Panc1 (cell line): ENCODE data around the gene KCNMA1. TPM values are rescaled to one million over a fixed set of nuclear protein-coding genes. Genes with fewer than 3 reads are reported as not detected.

Experiments used
- ATAC-seq: fragments of 200-7000 bp; cut with Tn5 transposase; 2 replicates; pipeline ENCODE4 v1.9.1; 2020; ENCODE audit warnings: mild to moderate bottlenecking, moderate library complexity
- BruUV-seq: library from RNA; stranded (reverse); fragments of 400-500 nt; replicated peaks from 2 replicates; lab custom pipeline; 2021; lab: Mats Ljungman, UMichigan
- CTCF ChIA-PET: fragments of 300-600 bp; sonication (Branson Sonifier 250); formaldehyde crosslinking; loops from one replicate; lab custom pipeline; 2022; ENCODE audit warnings: antibody characterized with exemption; lab: Charles Lee
- POLR2A ChIA-PET: fragments of 300-600 bp; sonication (Branson Sonifier 250); formaldehyde crosslinking; loops from one replicate; lab custom pipeline; 2022; ENCODE audit warnings: antibody characterized with exemption; lab: Charles Lee
- DNase-seq: peaks from one replicate; pipeline ENCODE4 v3.0.0-alpha.2; 2010; ENCODE audit warnings: low read depth, low spot score
- H3K27ac ChIP-seq: 2 replicates; pipeline ENCODE4 v1.5.1; 2011; ENCODE audit warnings: mild to moderate bottlenecking, low read length, inconsistent platforms
- H3K27me3 ChIP-seq: fragments of 200-500 bp; sonication (Bioruptor generic); 2 replicates; pipeline ENCODE4 v1.6.0; 2014; ENCODE audit warnings: low read length, inconsistent platforms; ENCODE audit not compliant: control insufficient read depth, insufficient read depth
- H3K36me3 ChIP-seq: fragments of 200-500 bp; sonication (Bioruptor generic); 2 replicates; pipeline ENCODE4 v1.5.1; 2014; ENCODE audit warnings: inconsistent platforms, mild to moderate bottlenecking, low read length, moderate library complexity; ENCODE audit not compliant: control insufficient read depth, insufficient read depth
- H3K4me1 ChIP-seq: 2 replicates; pipeline ENCODE4 v1.5.1; 2011; ENCODE audit warnings: inconsistent platforms, mild to moderate bottlenecking, low read length, moderate library complexity; ENCODE audit not compliant: control insufficient read depth, insufficient read depth
- H3K4me3 ChIP-seq, 2 experiments: 2 replicates each; pipeline ENCODE4 v1.5.1; 2011 to 2012; ENCODE audit warnings: low read depth in 2 of 2, low read length in 2 of 2, mild to moderate bottlenecking in 2 of 2, inconsistent platforms in 1 of 2, moderate library complexity in 1 of 2
- H3K9me3 ChIP-seq: fragments of 200-500 bp; sonication (Bioruptor generic); 2 replicates; pipeline ENCODE4 v1.5.1; 2014; ENCODE audit warnings: low read depth, mild to moderate bottlenecking, inconsistent platforms, low read length, moderate library complexity; ENCODE audit not compliant: control insufficient read depth, insufficient read depth
- POLR2AphosphoS5 ChIP-seq: IDR thresholded peaks from 2 replicates; pipeline ENCODE4 v1.6.1; 2012; ENCODE audit warnings: mild to moderate bottlenecking, low read depth, low read length, moderate library complexity
- SIN3A ChIP-seq: IDR thresholded peaks from 2 replicates; pipeline ENCODE4 v1.6.1; 2012; ENCODE audit warnings: low read depth, mild to moderate bottlenecking, low read length, moderate library complexity, borderline replicate concordance; ENCODE audit not compliant: insufficient read depth
- TCF7L2 ChIP-seq: IDR thresholded peaks from 2 replicates; pipeline ENCODE4 v1.6.1; 2011; ENCODE audit warnings: mild to moderate bottlenecking, low read depth, low read length, inconsistent platforms
- in situ Hi-C: cut with HindIII; loops from 2 replicates; pipeline ENCODE4 v1.10.0; 2016; ENCODE audit warnings: low sequenced_read_pairs, low pct_unique_long_range_greater_than_20kb
- intact Hi-C: fragments of 100-400 bp; cut with micrococcal nuclease; formaldehyde crosslinking; loops from one replicate; pipeline ENCODE4 v1.10.0; 2022; ENCODE audit not compliant: unreplicated experiment
- total RNA-seq: library from RNA; stranded (reverse); gene quantifications from one replicate; pipeline ENCODE4 v1.2.1, GENCODE V29; 2021; ENCODE audit not compliant: unreplicated experiment
- TF ChIP-seq, protein P1 (sequence below), 2 experiments: IDR thresholded peaks; 2 replicates each; pipeline ENCODE4 v1.6.1; 2011 to 2012; ENCODE audit warnings: low read depth in 2 of 2, control low read depth in 1 of 2, low read length in 1 of 2, mild to moderate bottlenecking in 1 of 2, moderate library complexity in 1 of 2; ENCODE audit not compliant: insufficient read depth in 1 of 2
- TF ChIP-seq, protein P2 (sequence below): fragments of 450-650 bp; IDR thresholded peaks from 2 replicates; pipeline ENCODE4 v1.5.1; 2017; ENCODE audit warnings: mild to moderate bottlenecking

Gene KCNMA1
- total RNA-seq, 1 experiment from 2014 or later, result 91.9 TPM

DNA sequence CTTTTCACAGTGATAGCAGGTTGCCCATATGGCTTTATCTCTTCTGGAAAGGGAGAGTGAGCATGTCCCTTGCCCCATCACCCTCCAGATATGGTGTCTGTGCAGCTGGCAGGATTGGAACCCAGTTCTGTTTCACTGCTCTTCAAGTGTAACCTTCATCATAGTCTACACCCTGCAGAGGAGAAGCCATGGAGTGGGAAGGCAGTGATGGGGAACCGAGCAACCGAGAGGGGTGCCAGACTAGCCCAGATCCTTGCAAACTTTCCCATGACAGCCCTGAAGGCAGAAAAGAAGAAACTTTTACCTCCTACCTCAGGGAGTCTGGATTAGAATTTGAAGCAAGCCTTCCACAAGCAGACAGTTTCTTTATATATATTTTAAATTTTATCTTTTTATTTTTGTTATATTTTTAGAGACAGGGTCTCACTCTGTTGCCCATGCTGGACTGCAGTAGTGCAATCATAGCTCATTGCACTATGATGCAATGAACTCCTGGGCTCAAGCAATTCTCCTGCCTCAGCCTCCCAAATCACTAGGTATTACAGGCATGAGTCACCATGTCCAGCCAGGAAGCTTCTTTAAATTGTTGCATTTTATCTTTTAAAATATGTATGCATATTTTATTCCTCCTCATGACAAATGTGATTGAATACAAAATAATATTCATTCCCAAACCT is 133.3 kb downstream of the KCNMA1 start:
- intact Hi-C loops, result loop anchor here (5.0 kb wide), 2 partner anchors 123 to 138 kb away; no protein-coding TSS in a partner anchor
- H3K36me3 ChIP-seq, result no peaks in the 10 kb centered on the region
- peaks cover 74% of the 10 kb centered on the region for H3K4me1 ChIP-seq
- TF ChIP-seq, protein P1, sequence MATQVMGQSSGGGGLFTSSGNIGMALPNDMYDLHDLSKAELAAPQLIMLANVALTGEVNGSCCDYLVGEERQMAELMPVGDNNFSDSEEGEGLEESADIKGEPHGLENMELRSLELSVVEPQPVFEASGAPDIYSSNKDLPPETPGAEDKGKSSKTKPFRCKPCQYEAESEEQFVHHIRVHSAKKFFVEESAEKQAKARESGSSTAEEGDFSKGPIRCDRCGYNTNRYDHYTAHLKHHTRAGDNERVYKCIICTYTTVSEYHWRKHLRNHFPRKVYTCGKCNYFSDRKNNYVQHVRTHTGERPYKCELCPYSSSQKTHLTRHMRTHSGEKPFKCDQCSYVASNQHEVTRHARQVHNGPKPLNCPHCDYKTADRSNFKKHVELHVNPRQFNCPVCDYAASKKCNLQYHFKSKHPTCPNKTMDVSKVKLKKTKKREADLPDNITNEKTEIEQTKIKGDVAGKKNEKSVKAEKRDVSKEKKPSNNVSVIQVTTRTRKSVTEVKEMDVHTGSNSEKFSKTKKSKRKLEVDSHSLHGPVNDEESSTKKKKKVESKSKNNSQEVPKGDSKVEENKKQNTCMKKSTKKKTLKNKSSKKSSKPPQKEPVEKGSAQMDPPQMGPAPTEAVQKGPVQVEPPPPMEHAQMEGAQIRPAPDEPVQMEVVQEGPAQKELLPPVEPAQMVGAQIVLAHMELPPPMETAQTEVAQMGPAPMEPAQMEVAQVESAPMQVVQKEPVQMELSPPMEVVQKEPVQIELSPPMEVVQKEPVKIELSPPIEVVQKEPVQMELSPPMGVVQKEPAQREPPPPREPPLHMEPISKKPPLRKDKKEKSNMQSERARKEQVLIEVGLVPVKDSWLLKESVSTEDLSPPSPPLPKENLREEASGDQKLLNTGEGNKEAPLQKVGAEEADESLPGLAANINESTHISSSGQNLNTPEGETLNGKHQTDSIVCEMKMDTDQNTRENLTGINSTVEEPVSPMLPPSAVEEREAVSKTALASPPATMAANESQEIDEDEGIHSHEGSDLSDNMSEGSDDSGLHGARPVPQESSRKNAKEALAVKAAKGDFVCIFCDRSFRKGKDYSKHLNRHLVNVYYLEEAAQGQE (IDR thresholded peaks at IDR 0.05; ENCODE audit: insufficient read depth in 1 of 2, low read depth in 2 of 2, low read length in 1 of 2), result no peak
- TF ChIP-seq TCF7L2 (no peak), SIN3A (no peak), POLR2AphosphoS5 (no peak)
- TF ChIP-seq, protein P2, sequence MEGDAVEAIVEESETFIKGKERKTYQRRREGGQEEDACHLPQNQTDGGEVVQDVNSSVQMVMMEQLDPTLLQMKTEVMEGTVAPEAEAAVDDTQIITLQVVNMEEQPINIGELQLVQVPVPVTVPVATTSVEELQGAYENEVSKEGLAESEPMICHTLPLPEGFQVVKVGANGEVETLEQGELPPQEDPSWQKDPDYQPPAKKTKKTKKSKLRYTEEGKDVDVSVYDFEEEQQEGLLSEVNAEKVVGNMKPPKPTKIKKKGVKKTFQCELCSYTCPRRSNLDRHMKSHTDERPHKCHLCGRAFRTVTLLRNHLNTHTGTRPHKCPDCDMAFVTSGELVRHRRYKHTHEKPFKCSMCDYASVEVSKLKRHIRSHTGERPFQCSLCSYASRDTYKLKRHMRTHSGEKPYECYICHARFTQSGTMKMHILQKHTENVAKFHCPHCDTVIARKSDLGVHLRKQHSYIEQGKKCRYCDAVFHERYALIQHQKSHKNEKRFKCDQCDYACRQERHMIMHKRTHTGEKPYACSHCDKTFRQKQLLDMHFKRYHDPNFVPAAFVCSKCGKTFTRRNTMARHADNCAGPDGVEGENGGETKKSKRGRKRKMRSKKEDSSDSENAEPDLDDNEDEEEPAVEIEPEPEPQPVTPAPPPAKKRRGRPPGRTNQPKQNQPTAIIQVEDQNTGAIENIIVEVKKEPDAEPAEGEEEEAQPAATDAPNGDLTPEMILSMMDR, result no peak
- POLR2A ChIA-PET, result no interaction called here
- no peaks in the 10 kb centered on the region for H3K9me3 ChIP-seq
- CTCF ChIA-PET, result interaction anchor here (0.8 kb wide), 1 partner anchor 112 kb away, joined by 3 read pairs; no protein-coding TSS in a partner anchor
- DNase-seq, result no peak
- no peak for ATAC-seq
- no TSS peak for BruUV-seq
- H3K4me3 ChIP-seq, result no peak overlapping the region
- H3K27ac ChIP-seq, result peak overlapping the region; percentile 88
- H3K27me3 ChIP-seq, result no peaks in the 10 kb centered on the region
- in situ Hi-C loops, result no loop called here

- H3K27ac ChIP-seq, result peak overlapping the region; percentile 88
- TF ChIP-seq TCF7L2 (no peak), SIN3A (no peak)
- TF ChIP-seq, protein P2, result peak; percentile 42
- peaks cover 80% of the 10 kb centered on the region for H3K4me1 ChIP-seq
- ChIA-PET POLR2A (no interaction called here), CTCF (interaction anchor here (0.7 kb wide), 1 partner anchor 13 kb away, joined by 3 read pairs; no protein-coding TSS in a partner anchor)
- intact Hi-C loops (loop anchor here (5.0 kb wide), 2 partner anchors 125 to 140 kb away; no protein-coding TSS in a partner anchor), in situ Hi-C loops (no loop called here)
- H3K36me3 ChIP-seq, result no peaks in the 10 kb centered on the region
- no peaks in the 10 kb centered on the region for H3K27me3 ChIP-seq
- BruUV-seq, result no TSS peak
- DNase-seq (peak; percentile 74), ATAC-seq (peak; percentile 7)
- H3K4me3 ChIP-seq, result no peak overlapping the region
- H3K9me3 ChIP-seq, result no peaks in the 10 kb centered on the region
Measured at GRCh38 chr10:77501846-77502261, 135.8 kb downstream of the KCNMA1 start.
